Neural cell (in vitro differentiated cells): ENCODE results near the gene UCP2. TPM values are rescaled to one million over a fixed set of nuclear protein-coding genes. Genes with fewer than 3 reads are reported as not detected.

ENCODE experiments used
- H2AFZ ChIP-seq: fragments of 200-600, 300-800 bp; sonication (generic), shearing (Covaris generic); 2 replicates; pipeline ENCODE4 v1.6.0; 2014; ENCODE audit warnings: low read depth, mild to moderate bottlenecking, antibody characterized with exemption, low read length, moderate library complexity
- H3F3A ChIP-seq: fragments of 200-600 bp; shearing (Covaris generic); 2 replicates; pipeline ENCODE4 v1.6.1; 2016; ENCODE audit warnings: mild to moderate bottlenecking, moderate library complexity, mixed read lengths, antibody characterized with exemption, low read length; ENCODE audit not compliant: insufficient read depth, poor library complexity, severe bottlenecking
- H3K27ac ChIP-seq: fragments of 200-600, 300-800 bp; sonication (generic), shearing (Covaris generic); 2 replicates; pipeline ENCODE4 v1.5.1; 2014; ENCODE audit warnings: mild to moderate bottlenecking, low read length, moderate library complexity
- H3K27me3 ChIP-seq: fragments of 300-800, 200-600 bp; sonication (generic), shearing (Covaris generic); 2 replicates; pipeline ENCODE4 v1.6.0; 2014; ENCODE audit warnings: mild to moderate bottlenecking, low read depth, low read length, moderate library complexity; ENCODE audit not compliant: insufficient read depth
- H3K36me3 ChIP-seq: fragments of 300-800, 200-600 bp; sonication (generic), shearing (Covaris generic); 2 replicates; pipeline ENCODE4 v1.5.1; 2014; ENCODE audit warnings: mild to moderate bottlenecking, antibody characterized with exemption, low read length, moderate library complexity; ENCODE audit not compliant: insufficient read depth
- H3K4me2 ChIP-seq: fragments of 300-800, 200-600 bp; sonication (generic), shearing (Covaris generic); 2 replicates; pipeline ENCODE4 v1.6.0; 2014; ENCODE audit warnings: mild to moderate bottlenecking, low read length
- H3K4me3 ChIP-seq: fragments of 300-800, 200-600 bp; sonication (generic), shearing (Covaris generic); 2 replicates; pipeline ENCODE4 v1.5.1; 2014; ENCODE audit warnings: mild to moderate bottlenecking, low read length, moderate library complexity
- H3K79me2 ChIP-seq: fragments of 200-600 bp; shearing (Covaris generic); replicated peaks from 2 replicates; pipeline ENCODE4 v1.6.0; 2014; ENCODE audit warnings: mild to moderate bottlenecking, low read length, moderate library complexity; ENCODE audit not compliant: insufficient read depth
- H3K9ac ChIP-seq: fragments of 300-800, 200-600 bp; sonication (generic), shearing (Covaris generic); 2 replicates; pipeline ENCODE4 v1.6.1; 2016; ENCODE audit warnings: mild to moderate bottlenecking, low read length, mixed read lengths
- H3K9me2 ChIP-seq: fragments of 200-600 bp; shearing (Covaris generic); 2 replicates; pipeline ENCODE4 v1.6.1; 2016; ENCODE audit warnings: mild to moderate bottlenecking, low read length, mixed read lengths; ENCODE audit not compliant: insufficient read depth
- H3K9me3 ChIP-seq: fragments of 200-600, 300-800 bp; sonication (generic), shearing (Covaris generic); 2 replicates; pipeline ENCODE4 v1.6.1; 2016; ENCODE audit warnings: mild to moderate bottlenecking, mixed run types, low read length, moderate library complexity, mixed read lengths
- H4K20me1 ChIP-seq: fragments of 200-600 bp; shearing (Covaris generic); 2 replicates; pipeline ENCODE4 v1.6.1; 2016; ENCODE audit warnings: mild to moderate bottlenecking, mixed run types; ENCODE audit not compliant: insufficient read depth
- EP300 ChIP-seq: fragments of 450-650 bp; conservative IDR thresholded peaks from 2 replicates; pipeline ENCODE4 v1.6.1; 2014; ENCODE audit warnings: antibody characterized with exemption, mild to moderate bottlenecking, moderate library complexity; ENCODE audit not compliant: poor library complexity, severe bottlenecking
- EZH2 ChIP-seq: fragments of 200-600, 300-800 bp; shearing (Covaris generic), sonication (generic); IDR thresholded peaks from 2 replicates; pipeline ENCODE4 v1.6.1; 2014; ENCODE audit warnings: antibody characterized with exemption, low read length, borderline replicate concordance, mild to moderate bottlenecking; ENCODE audit not compliant: insufficient read depth, poor library complexity, severe bottlenecking
- MXI1 ChIP-seq: fragments of 450-650 bp; conservative IDR thresholded peaks from 2 replicates; pipeline ENCODE4 v1.6.1; 2014; ENCODE audit warnings: antibody characterized with exemption, mild to moderate bottlenecking; ENCODE audit not compliant: poor library complexity, severe bottlenecking
- POLR2AphosphoS5 ChIP-seq: IDR thresholded peaks from 2 replicates; pipeline ENCODE4 v1.6.1; 2012
- RAD21 ChIP-seq: fragments of 450-650 bp; conservative IDR thresholded peaks from 2 replicates; pipeline ENCODE4 v1.6.1; 2014; ENCODE audit warnings: antibody characterized with exemption, mild to moderate bottlenecking, moderate library complexity
- SMC3 ChIP-seq: fragments of 450-650 bp; conservative IDR thresholded peaks from 2 replicates; pipeline ENCODE4 v1.6.1; 2014; ENCODE audit warnings: antibody characterized with exemption, mild to moderate bottlenecking, moderate library complexity; ENCODE audit not compliant: poor library complexity
- TAF1 ChIP-seq: IDR thresholded peaks from 2 replicates; pipeline ENCODE4 v1.6.1; 2012; ENCODE audit warnings: low read depth
- polyA plus RNA-seq: library from polyadenylated mRNA; depleted of rRNA; stranded (reverse); fragments of >200 nt; gene quantifications from 2 replicates; pipeline ENCODE4 v1.2.3, GENCODE V29; 2014
- TF ChIP-seq, protein P1 (sequence below): fragments of 450-650 bp; IDR thresholded peaks from 2 replicates; pipeline ENCODE4 v1.5.1; 2014; ENCODE audit warnings: antibody characterized with exemption, mild to moderate bottlenecking, moderate library complexity; ENCODE audit not compliant: poor library complexity, severe bottlenecking
- TF ChIP-seq, protein P2 (sequence below): IDR thresholded peaks from 2 replicates; pipeline ENCODE4 v1.6.1; 2012; ENCODE audit warnings: borderline replicate concordance

UCP2 gene
- polyA plus RNA-seq, 1 donor from 2014 or later = not detected

DNA sequence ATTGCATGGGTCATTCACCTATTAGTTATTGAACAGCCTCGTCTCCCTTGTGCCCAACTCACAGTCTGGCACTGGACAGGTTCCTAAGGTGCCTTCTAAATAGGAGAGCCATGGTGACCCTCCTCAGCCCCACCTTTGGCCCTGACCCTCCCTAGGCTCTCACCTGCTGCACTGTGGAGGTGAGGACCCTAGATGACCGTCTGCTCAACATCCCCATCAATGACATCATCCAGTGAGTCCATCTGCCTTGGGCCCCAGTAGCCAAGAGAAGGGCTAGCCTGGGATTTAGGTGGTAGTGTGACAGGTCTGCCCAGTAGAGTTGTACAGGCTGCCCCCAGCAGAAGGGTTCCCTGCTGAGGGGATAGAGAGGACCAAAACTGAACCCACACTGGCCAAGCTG is 13.6 kb downstream of the UCP2 start:
- Histone ChIP-seq H3K36me3 (no peaks in the 10 kb centered on the region), H3K27me3 (no peaks in the 10 kb centered on the region), H3K9me2 (no peaks in the 10 kb centered on the region), H2AFZ (no peak overlapping the region), H4K20me1 (no peaks in the 10 kb centered on the region), H3K79me2 (no peaks in the 10 kb centered on the region), H3K9me3 (no peaks in the 10 kb centered on the region), H3K4me2 (no peak overlapping the region), H3F3A (no peaks in the 10 kb centered on the region), H3K4me3 (no peak overlapping the region), H3K9ac (no peak overlapping the region), H3K27ac (no peak overlapping the region)
- TF ChIP-seq EZH2 = no peak
- no peak for TF ChIP-seq TAF1
- TF ChIP-seq MXI1 = no peak
- TF ChIP-seq SMC3 = no peak
- TF ChIP-seq, protein P1, sequence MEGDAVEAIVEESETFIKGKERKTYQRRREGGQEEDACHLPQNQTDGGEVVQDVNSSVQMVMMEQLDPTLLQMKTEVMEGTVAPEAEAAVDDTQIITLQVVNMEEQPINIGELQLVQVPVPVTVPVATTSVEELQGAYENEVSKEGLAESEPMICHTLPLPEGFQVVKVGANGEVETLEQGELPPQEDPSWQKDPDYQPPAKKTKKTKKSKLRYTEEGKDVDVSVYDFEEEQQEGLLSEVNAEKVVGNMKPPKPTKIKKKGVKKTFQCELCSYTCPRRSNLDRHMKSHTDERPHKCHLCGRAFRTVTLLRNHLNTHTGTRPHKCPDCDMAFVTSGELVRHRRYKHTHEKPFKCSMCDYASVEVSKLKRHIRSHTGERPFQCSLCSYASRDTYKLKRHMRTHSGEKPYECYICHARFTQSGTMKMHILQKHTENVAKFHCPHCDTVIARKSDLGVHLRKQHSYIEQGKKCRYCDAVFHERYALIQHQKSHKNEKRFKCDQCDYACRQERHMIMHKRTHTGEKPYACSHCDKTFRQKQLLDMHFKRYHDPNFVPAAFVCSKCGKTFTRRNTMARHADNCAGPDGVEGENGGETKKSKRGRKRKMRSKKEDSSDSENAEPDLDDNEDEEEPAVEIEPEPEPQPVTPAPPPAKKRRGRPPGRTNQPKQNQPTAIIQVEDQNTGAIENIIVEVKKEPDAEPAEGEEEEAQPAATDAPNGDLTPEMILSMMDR = no peak
- TF ChIP-seq, protein P2, sequence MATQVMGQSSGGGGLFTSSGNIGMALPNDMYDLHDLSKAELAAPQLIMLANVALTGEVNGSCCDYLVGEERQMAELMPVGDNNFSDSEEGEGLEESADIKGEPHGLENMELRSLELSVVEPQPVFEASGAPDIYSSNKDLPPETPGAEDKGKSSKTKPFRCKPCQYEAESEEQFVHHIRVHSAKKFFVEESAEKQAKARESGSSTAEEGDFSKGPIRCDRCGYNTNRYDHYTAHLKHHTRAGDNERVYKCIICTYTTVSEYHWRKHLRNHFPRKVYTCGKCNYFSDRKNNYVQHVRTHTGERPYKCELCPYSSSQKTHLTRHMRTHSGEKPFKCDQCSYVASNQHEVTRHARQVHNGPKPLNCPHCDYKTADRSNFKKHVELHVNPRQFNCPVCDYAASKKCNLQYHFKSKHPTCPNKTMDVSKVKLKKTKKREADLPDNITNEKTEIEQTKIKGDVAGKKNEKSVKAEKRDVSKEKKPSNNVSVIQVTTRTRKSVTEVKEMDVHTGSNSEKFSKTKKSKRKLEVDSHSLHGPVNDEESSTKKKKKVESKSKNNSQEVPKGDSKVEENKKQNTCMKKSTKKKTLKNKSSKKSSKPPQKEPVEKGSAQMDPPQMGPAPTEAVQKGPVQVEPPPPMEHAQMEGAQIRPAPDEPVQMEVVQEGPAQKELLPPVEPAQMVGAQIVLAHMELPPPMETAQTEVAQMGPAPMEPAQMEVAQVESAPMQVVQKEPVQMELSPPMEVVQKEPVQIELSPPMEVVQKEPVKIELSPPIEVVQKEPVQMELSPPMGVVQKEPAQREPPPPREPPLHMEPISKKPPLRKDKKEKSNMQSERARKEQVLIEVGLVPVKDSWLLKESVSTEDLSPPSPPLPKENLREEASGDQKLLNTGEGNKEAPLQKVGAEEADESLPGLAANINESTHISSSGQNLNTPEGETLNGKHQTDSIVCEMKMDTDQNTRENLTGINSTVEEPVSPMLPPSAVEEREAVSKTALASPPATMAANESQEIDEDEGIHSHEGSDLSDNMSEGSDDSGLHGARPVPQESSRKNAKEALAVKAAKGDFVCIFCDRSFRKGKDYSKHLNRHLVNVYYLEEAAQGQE = no peak
- TF ChIP-seq POLR2AphosphoS5 = no peak
- TF ChIP-seq RAD21 = no peak
- no peak for TF ChIP-seq EP300

DNA sequence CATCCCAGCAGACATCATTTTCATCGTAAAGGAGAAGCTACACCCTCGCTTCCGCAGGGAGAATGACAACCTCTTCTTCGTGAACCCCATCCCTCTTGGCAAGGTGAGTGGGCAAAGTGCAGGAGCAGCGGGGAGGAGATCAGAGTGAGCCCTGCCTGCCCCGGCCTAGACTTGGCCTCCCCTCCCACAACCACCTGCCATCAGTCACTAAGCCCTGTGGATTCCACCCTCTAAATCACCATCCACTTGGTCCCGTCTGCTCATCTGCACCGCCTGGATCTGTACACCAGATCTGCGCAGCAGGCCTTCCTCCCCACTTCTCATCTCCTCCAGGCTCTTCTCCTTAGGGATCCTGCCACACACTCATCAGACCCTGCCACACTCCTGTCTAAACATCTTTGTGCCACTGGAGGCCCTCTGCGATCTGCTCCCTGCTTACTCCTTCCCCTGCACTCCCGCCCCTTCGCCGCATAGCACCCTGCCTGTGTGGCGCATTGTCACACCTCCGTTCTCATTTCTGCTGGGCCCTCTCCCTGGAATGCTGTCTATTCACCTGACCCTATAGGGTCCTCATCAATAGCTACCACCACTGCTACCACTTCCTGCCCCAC is 14.2 kb downstream of the UCP2 start:
- H3K27ac ChIP-seq = no peak overlapping the region
- no peak overlapping the region for H3K9ac ChIP-seq
- H3K4me3 ChIP-seq = no peak overlapping the region
- TF ChIP-seq RAD21 (no peak), MXI1 (no peak)
- H3K9me3 ChIP-seq = no peaks in the 10 kb centered on the region
- H2AFZ ChIP-seq = no peak overlapping the region
- H3K9me2 ChIP-seq = no peaks in the 10 kb centered on the region
- H4K20me1 ChIP-seq = no peaks in the 10 kb centered on the region
- no peak overlapping the region for H3K4me2 ChIP-seq
- no peaks in the 10 kb centered on the region for H3F3A ChIP-seq
- H3K79me2 ChIP-seq = no peaks in the 10 kb centered on the region
- no peaks in the 10 kb centered on the region for H3K27me3 ChIP-seq
- H3K36me3 ChIP-seq = no peaks in the 10 kb centered on the region
